Stimulated activated CD4-positive, alpha-beta T cell treated with anti-CD3 and anti-CD28 coated beads, Interleukin-4, amount 100 ng/mL, for 1 hour (primary cell): Measurements from ENCODE around the gene MALT1.

Experiments
- DNase-seq: peaks from one replicate; pipeline ENCODE4 v3.0.0-alpha.2; 2020

Gene MALT1

GRCh38 chr18:58653814-58654509, 17.3 kb upstream of the MALT1 start:
- DNase-seq, result no peak

GRCh38 chr18:58654896-58655614, 16.2 kb upstream of the MALT1 start:
- no peak for DNase-seq

- no peak for DNase-seq
Observed at GRCh38 chr18:58657081-58657480, 14.2 kb upstream of the MALT1 start.

- DNase-seq, result no peak
Observed at GRCh38 chr18:58657494-58657893, 13.8 kb upstream of the MALT1 start.

- no peak for DNase-seq
Observed at GRCh38 chr18:58659691-58660090, 11.6 kb upstream of the MALT1 start.

GRCh38 chr18:58660915-58661314, 10.3 kb upstream of the MALT1 start:
- DNase-seq, result no peak

GRCh38 chr18:58661423-58661822, 9.8 kb upstream of the MALT1 start:
- DNase-seq, result no peak

- DNase-seq, result no peak
Observed at GRCh38 chr18:58662118-58662517, 9.1 kb upstream of the MALT1 start.

- no peak for DNase-seq
Observed at GRCh38 chr18:58666176-58666575, 5.1 kb upstream of the MALT1 start.

GRCh38 chr18:58668211-58668610, 3.1 kb upstream of the MALT1 start:
- DNase-seq, result no peak

- no peak for DNase-seq
Observed at GRCh38 chr18:58668897-58669296, 2.4 kb upstream of the MALT1 start.

- no peak for DNase-seq
Observed at GRCh38 chr18:58669731-58670378, 1.4 kb upstream of the MALT1 start.

- DNase-seq, result no peak
Observed at GRCh38 chr18:58670404-58671110, 708 bp upstream of the MALT1 start.

GRCh38 chr18:58671632-58672564, 633 bp downstream of the MALT1 start:
- DNase-seq, result peak; percentile 53

GRCh38 chr18:58674159-58674558, 2.9 kb downstream of the MALT1 start:
- DNase-seq, result no peak

- DNase-seq, result no peak
Observed at GRCh38 chr18:58674863-58675472, 3.7 kb downstream of the MALT1 start.

GRCh38 chr18:58676270-58676669, 5.0 kb downstream of the MALT1 start:
- DNase-seq, result no peak

GRCh38 chr18:58682429-58683069, 11.3 kb downstream of the MALT1 start:
- DNase-seq, result no peak

GRCh38 chr18:58687871-58688308, 16.6 kb downstream of the MALT1 start:
- DNase-seq, result peak; percentile 45

GRCh38 chr18:58690259-58690658, 19.0 kb downstream of the MALT1 start:
- no peak for DNase-seq

- no peak for DNase-seq
Observed at GRCh38 chr18:58691256-58691655, 20.0 kb downstream of the MALT1 start.
